ENCODE results near the gene REV3L. TPM values are rescaled to one million over a fixed set of nuclear protein-coding genes. Genes with fewer than 3 reads are reported as not detected.

REV3L gene
- total RNA-seq, 1 donor from 2014 or later: 23.0 TPM

DNA sequence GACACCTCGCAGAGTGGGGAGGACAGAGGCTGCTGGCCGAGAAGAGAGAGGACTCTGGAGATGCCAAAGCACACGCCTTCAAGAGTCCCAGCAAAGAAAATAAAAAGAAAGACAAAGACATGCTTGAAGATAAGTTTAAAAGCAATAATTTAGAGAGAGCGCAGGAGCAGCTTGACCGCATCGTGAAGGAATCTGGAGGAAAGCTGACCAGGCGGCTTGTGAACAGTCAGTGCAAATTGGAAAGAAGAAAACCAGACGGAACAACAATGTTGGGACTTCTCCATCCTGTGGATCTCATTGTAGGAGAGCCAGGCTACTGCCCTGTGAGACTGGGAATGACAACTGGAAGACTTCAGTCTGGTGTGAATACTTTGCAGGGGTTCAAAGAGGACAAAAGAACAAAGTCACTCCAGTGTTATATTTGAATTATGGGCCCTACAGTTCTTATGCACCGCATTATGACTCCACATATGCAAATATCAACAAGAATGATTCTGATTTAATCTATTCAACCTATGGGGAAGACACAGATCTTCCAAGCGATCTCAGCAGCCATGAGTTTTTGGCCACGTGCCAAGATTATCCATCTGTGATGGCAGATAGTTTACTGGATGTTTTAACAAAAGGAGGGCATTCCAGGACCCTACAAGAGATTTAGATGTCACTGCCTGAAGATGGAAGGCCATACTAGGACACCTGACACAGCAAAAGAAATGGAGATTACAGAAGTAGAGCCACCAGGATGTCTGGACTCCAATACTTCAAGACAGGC, 52.2 kb downstream of the REV3L start:
- Histone ChIP-seq H3K9me3 (ENCODE audit: insufficient read depth, low read depth, low read length) (no peaks in the 10 kb centered on the region), H3K4me3 (ENCODE audit: insufficient read depth, low read depth, low read length) (no peak overlapping the region), H4K20me1 (ENCODE audit: insufficient read depth, low read length) (peaks cover 34% of the 10 kb centered on the region), H3K9ac (ENCODE audit: low read length) (no peak overlapping the region), H3K4me1 (ENCODE audit: insufficient read depth, low read length) (peaks cover 18% of the 10 kb centered on the region), H3K4me2 (ENCODE audit: low read length) (no peak overlapping the region), H3K79me2 (ENCODE audit: insufficient read depth, low read length) (peaks cover 91% of the 10 kb centered on the region), H3K27ac (ENCODE audit: low read depth, low read length) (no peak overlapping the region), H3K27me3 (ENCODE audit: insufficient read depth, low read length) (no peaks in the 10 kb centered on the region), H3K36me3 (ENCODE audit: insufficient read depth, low read length) (no peaks in the 10 kb centered on the region), H2AFZ (ENCODE audit: low read depth, low read length) (no peak overlapping the region)
- no peak for TF ChIP-seq CTCF (IDR thresholded peaks at IDR 0.05; ENCODE audit: insufficient read depth, low read depth, low read length)
- no peak for TF ChIP-seq EZH2 (IDR thresholded peaks at IDR 0.05; ENCODE audit: insufficient read depth, low read length)
- peaks cover 2% of the 10 kb centered on the region for H3K9me3 Mint-ChIP-seq (ENCODE audit: unreplicated experiment)
- peaks cover 25% of the 10 kb centered on the region for H3K4me1 Mint-ChIP-seq (ENCODE audit: low read depth, unreplicated experiment)
- H3K27ac Mint-ChIP-seq (ENCODE audit: unreplicated experiment): no peak overlapping the region
- DNase-seq (ENCODE audit: low read depth) (no peak), FAIRE-seq (no peak)
- H3K27me3 Mint-ChIP-seq (ENCODE audit: low read depth, unreplicated experiment): no peaks in the 10 kb centered on the region
- H3K4me3 Mint-ChIP-seq (ENCODE audit: unreplicated experiment): no peak overlapping the region
- H3K36me3 Mint-ChIP-seq (ENCODE audit: low read depth, unreplicated experiment): peaks cover 11% of the 10 kb centered on the region

- Mint-ChIP-seq H3K9me3 (ENCODE audit: unreplicated experiment) (peaks cover 2% of the 10 kb centered on the region), H3K27me3 (ENCODE audit: low read depth, unreplicated experiment) (no peaks in the 10 kb centered on the region), H3K36me3 (ENCODE audit: low read depth, unreplicated experiment) (peaks cover 11% of the 10 kb centered on the region), H3K4me1 (ENCODE audit: low read depth, unreplicated experiment) (peaks cover 25% of the 10 kb centered on the region), H3K4me3 (ENCODE audit: unreplicated experiment) (no peak overlapping the region), H3K27ac (ENCODE audit: unreplicated experiment) (no peak overlapping the region)
- H3K9ac ChIP-seq (ENCODE audit: low read length): no peak overlapping the region
- no peak overlapping the region for H3K4me3 ChIP-seq (ENCODE audit: insufficient read depth, low read depth, low read length)
- TF ChIP-seq EZH2 (IDR thresholded peaks at IDR 0.05; ENCODE audit: insufficient read depth, low read length) (no peak), CTCF (IDR thresholded peaks at IDR 0.05; ENCODE audit: insufficient read depth, low read depth, low read length) (no peak)
- no peaks in the 10 kb centered on the region for H3K9me3 ChIP-seq (ENCODE audit: insufficient read depth, low read depth, low read length)
- no peak overlapping the region for H3K4me2 ChIP-seq (ENCODE audit: low read length)
- peaks cover 20% of the 10 kb centered on the region for H3K4me1 ChIP-seq (ENCODE audit: insufficient read depth, low read length)
- H3K36me3 ChIP-seq (ENCODE audit: insufficient read depth, low read length): no peaks in the 10 kb centered on the region
- peaks cover 28% of the 10 kb centered on the region for H4K20me1 ChIP-seq (ENCODE audit: insufficient read depth, low read length)
- no peaks in the 10 kb centered on the region for H3K27me3 ChIP-seq (ENCODE audit: insufficient read depth, low read length)
- H3K27ac ChIP-seq (ENCODE audit: low read depth, low read length): no peak overlapping the region
- DNase-seq (ENCODE audit: low read depth): no peak
- peaks cover 91% of the 10 kb centered on the region for H3K79me2 ChIP-seq (ENCODE audit: insufficient read depth, low read length)
- no peak for FAIRE-seq
- no peak overlapping the region for H2AFZ ChIP-seq (ENCODE audit: low read depth, low read length)
Measured at GRCh38 chr6:111429571-111429970, 53.4 kb downstream of the REV3L start.

DNA sequence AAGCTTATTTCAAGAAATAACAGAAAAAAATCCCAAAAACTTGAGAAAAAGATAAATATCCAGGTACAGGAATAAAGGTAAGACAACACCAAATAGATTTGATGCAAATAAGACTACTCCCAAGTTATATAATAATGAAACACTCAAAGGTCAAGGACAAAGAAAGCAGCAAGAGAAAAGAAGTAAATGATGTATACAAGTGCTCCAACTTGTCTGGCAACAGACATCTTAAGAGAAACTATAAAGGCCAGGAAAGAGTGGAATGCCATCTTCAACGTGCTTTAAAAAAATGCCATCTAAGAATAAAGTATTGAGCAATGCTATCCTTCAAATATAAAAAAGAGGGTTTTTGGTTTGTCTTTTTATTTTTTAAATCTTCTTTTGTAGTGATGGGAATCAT, 54.2 kb downstream of the REV3L start:
- Histone ChIP-seq H3K27me3 (ENCODE audit: insufficient read depth, low read length) (no peaks in the 10 kb centered on the region), H3K4me2 (ENCODE audit: low read length) (no peak overlapping the region), H2AFZ (ENCODE audit: low read depth, low read length) (no peak overlapping the region), H3K79me2 (ENCODE audit: insufficient read depth, low read length) (peaks cover 94% of the 10 kb centered on the region), H3K4me3 (ENCODE audit: insufficient read depth, low read depth, low read length) (no peak overlapping the region), H4K20me1 (ENCODE audit: insufficient read depth, low read length) (peaks cover 29% of the 10 kb centered on the region), H3K36me3 (ENCODE audit: insufficient read depth, low read length) (no peaks in the 10 kb centered on the region), H3K27ac (ENCODE audit: low read depth, low read length) (no peak overlapping the region), H3K9me3 (ENCODE audit: insufficient read depth, low read depth, low read length) (no peaks in the 10 kb centered on the region), H3K4me1 (ENCODE audit: insufficient read depth, low read length) (peaks cover 27% of the 10 kb centered on the region), H3K9ac (ENCODE audit: low read length) (no peak overlapping the region)
- H3K4me1 Mint-ChIP-seq (ENCODE audit: low read depth, unreplicated experiment): peaks cover 30% of the 10 kb centered on the region
- H3K27ac Mint-ChIP-seq (ENCODE audit: unreplicated experiment): no peak overlapping the region
- DNase-seq (ENCODE audit: low read depth) (no peak), FAIRE-seq (no peak)
- no peak overlapping the region for H3K4me3 Mint-ChIP-seq (ENCODE audit: unreplicated experiment)
- TF ChIP-seq CTCF (IDR thresholded peaks at IDR 0.05; ENCODE audit: insufficient read depth, low read depth, low read length) (no peak), EZH2 (IDR thresholded peaks at IDR 0.05; ENCODE audit: insufficient read depth, low read length) (no peak)
- peaks cover 11% of the 10 kb centered on the region for H3K36me3 Mint-ChIP-seq (ENCODE audit: low read depth, unreplicated experiment)
- H3K9me3 Mint-ChIP-seq (ENCODE audit: unreplicated experiment): peaks cover 2% of the 10 kb centered on the region
- H3K27me3 Mint-ChIP-seq (ENCODE audit: low read depth, unreplicated experiment): no peaks in the 10 kb centered on the region
